RCC 7860 (cell line): ENCODE data around the gene SNRPF.
A peak's percentile ranks its signal among the peaks of the same experiment; 100 is the strongest.

Source experiments
- DNase-seq: peaks from one replicate; pipeline ENCODE4 v3.0.0-alpha.2; 2015; ENCODE audit warnings: low spot score
- FAIRE-seq: peaks from 2 replicates; lab custom pipeline; 2012; peaks lifted over from hg19 to GRCh38; lab: Jason Lieb, UNC

The SNRPF gene

DNA sequence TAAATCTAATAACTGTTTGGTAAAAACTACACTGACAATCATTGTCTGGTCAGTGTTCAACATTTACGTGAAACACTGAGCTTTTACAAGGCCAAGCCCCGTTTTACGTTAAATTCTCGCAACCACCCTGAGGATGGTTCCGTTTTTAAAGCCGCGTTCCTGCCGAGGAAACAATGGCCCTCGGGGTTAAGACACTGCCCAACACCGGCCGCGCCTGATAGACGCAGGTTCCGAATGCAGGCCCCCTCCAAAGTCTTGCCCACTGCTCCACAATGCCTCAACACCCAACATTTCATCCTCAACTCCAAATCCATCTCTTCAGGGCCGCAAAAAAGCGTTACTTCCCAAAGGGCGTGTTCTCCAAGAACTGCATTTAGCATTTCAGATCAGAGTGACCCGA, 953 bp upstream of the SNRPF start:
- FAIRE-seq: no peak
- no peak for DNase-seq

DNA sequence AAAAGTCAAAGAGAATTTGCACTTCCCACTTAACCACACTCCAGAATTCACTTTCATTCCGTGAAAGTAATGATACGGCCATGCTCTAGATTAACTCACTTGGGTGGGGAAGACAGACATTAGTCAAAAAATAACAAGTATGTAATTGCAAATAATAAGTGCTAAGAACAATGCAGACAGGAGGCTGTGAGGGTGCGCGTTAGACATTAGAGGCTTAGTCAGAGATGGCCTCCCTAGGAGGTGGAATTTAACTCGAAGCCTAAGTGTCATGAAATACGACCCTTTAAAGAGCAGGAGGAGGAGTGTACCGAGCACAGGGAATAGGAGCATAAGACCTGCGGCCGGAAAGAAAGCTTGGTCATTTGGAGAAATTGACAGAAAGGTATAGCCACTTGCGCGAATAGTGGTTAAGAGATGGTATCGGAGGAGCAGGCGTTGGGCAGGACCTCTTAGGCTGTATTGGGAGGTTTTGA, 628 bp downstream of the SNRPF start:
- no peak for FAIRE-seq
- DNase-seq: peak; percentile 8

DNA sequence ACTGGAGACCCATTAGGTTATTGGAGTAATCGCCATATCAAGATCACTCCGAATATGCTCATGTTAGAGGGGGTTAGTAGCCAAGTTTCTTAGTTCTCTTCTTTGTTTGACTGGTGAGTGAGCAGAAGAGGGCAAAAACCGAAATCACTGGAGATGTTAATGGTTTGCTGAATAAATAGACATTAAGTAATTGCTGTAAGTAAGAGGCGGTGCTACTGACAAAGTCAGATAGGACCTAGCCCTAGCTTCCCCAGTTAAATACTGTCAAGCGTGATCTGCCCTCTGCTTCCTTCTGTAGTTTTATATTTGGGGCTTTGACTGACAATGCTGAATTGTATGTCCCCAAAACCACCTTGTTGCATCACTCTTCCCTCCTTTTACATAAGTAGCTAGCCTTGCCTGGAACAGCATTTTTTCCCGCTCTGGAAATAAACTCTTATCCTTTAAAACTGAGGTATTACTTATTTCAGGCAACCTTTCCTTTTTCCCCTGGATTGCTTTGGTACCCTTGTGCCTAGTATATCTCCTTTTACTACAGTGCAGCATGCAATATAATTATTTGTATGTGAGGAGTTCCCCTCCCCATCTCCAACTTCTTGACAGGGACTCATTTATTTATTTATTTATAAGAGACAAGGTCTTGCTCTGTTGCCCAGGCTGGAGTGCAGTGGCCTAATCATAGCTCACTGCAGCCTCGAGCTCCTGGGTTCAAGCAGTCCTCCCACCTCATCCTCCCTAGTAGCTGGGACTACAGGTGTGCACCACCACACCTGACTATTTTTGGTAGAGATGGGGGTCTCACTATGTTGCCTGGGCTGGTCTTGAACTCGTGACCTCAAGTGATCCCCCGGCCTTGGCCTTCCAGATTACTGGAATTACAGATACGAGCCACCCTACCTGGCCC, 1.4 kb downstream of the SNRPF start:
- FAIRE-seq (no peak), DNase-seq (no peak)

DNA sequence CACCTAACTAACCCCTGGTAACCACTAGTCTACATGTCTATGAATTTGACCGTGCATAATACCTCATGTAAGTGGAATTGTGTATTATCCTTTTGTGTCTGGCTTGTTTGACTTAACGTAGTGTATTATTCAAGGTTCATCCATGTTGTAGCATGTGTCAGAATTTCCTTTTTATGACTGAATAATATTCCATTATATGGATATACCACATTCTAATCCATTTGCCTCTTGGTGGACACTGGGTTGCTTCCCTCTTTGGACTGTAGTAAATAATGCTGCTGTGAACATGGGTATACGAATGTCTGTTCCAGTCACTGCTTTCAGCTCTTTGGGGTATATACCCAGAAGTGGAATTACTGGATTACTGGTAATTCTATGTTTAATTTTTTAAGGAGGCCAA, 3.3 kb downstream of the SNRPF start:
- no peak for FAIRE-seq
- DNase-seq: no peak

DNA sequence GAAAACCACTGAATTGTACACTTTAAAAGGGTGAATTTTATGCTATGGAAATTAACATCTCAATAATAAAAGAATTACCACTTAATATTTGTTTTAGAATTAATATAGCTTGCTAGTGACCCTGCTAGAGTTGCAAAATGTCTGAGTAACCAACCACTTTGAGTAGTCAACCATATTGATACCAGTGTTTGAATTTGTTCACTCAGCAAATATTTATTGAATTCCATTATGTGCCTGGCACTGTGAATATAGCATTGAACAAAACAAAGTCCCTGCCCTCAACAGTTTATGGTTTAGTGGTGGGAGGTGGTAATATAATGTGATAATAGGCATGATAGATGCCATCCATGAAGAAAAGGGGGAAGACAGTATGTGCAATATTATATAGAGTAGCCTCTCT, 4.6 kb downstream of the SNRPF start:
- FAIRE-seq (no peak), DNase-seq (no peak)

DNA sequence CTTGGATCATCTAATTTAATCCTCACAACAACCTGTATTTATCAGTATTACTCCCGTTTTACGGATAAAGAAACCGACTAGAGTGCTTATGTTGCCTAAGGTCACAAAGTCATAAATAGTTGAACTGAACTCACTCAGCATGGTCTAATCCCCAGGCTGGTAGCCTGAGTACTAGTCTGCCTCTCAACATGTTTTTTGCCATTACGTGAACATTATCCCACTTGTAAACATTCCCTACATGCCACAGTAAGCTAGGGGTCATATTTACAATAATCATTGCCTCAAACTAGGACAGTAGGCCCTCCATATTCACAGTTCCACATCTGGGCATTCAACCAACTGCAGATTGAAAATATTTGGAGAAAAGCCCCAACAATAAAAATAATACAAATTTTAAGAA, 12.1 kb downstream of the SNRPF start:
- no peak for DNase-seq
- FAIRE-seq: no peak

DNA sequence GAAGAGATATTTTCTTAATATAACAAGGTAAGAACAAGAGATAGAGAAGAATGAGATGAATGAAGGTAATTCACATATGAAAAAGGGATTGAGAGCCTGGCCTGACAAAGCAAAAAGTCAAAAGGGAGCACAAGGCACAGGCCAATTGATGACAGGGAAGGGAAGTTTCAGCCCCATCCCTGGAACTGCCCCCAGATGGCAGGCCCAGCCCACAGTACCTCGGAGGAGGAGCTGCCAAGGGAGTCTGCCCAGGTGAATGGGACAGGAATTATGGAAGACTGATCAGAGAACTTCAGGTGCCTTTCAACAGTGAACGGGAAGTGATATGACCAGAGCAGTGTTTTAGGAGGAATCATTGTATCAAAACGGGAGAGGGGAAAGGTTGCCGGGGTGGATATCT, 15.7 kb downstream of the SNRPF start:
- FAIRE-seq (no peak), DNase-seq (no peak)

DNA sequence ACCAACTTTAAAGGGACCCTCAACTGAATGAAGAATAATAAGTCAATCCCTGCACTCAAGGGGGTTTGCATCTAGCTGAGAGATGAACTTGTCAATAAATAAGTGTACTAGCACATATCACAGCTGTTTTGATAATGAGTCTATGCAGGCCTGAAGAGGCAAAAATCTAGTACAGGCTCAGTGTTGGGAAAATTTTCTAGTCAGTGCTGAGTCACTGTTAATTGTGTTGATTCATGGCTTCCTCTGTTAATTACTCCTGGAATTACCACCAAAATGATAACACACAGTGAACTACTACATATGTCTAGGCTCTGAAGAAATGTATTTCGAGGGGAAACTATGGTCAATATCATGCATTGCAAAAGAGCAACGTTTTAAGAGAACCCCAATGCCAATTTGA, 18.9 kb downstream of the SNRPF start:
- no peak for FAIRE-seq
- DNase-seq: no peak

DNA sequence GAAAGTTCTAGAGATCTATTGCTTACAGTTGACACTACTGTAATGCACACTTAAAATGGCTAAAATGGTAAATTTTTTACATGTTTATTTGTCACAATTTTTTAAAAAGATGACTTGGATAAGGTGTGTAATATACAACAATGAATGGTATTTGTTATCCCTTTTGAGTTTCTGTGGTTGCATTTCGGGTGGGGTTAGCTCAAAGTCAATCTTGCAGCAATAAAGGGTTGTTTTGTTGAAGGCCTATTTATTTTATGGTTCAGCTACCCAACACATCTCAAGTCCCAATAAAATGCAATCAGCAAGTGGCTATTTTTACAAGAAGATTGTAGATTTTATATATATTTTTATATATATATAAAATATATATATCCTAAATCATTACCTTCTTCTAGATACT, 22.1 kb downstream of the SNRPF start:
- DNase-seq: no peak
- FAIRE-seq: no peak

DNA sequence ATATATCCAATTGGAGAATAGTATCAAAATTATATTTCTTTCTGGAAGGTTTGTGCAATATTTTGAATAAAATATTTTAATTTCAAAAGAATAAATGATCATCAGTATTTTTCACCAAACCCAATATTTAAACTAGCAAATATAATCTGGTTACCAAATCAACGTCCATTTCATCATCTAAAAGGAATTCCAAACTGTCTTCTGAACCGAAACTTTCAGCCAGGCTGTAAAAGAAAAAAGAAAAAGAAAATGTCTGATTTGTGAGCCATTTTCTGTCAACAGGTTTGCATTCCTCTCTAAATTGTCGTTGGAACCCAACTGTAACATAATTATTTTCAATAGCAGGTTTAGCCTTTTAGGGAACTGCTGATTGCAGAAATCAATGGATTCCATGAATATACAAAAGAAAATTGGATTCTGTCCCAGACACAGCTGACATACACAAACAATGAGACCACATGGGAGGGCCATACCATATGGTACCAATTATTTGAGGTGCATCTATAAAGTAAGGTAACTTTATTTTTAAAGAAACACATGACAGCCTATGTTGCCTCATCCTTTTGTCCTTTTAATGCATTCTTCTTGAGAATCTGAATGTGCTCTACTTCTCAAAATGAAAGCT, 22.7 kb downstream of the SNRPF start:
- DNase-seq: no peak
- no peak for FAIRE-seq

DNA sequence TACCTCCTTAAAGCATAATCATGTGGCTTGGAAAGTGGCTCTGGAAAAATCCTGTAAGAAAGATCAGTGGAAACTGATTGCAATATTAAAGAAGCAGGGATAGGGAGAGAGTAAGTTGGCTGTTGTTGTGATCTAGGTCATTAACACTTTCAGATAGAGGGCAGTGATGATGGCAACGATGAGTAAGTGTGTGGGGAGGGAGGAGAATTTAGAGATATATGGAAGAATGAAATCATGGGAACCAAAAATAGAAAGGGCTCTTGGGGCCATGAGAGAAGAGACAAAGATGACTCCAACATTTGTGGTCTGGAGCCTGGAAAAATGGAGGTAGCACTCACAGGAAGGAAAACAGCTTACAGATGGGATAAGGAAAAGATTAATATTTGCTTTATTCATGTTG, 23.3 kb downstream of the SNRPF start:
- FAIRE-seq: no peak

DNA sequence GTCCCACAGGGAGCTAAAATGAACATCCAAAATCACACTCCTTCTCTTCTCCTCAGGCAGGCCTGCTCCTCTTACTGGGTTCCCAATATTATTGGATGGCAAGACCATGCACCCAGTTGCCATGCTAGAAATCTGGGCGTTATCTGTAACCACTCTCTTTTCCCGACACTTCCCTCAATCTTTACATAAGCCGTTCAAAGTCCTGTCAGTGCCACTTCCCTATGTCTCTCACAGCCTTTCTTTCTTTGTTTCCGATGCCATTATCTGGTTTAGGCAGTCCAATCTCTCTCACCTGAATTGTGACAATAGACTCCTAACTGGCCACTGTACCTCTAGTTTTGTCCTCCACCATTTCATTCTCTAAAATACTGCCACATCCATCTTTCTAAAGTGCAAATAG, 24.1 kb downstream of the SNRPF start:
- no peak for FAIRE-seq
- DNase-seq: no peak

More for the DNA sequence above, 23.3 kb downstream of the SNRPF start:
- DNase-seq: no peak

DNA sequence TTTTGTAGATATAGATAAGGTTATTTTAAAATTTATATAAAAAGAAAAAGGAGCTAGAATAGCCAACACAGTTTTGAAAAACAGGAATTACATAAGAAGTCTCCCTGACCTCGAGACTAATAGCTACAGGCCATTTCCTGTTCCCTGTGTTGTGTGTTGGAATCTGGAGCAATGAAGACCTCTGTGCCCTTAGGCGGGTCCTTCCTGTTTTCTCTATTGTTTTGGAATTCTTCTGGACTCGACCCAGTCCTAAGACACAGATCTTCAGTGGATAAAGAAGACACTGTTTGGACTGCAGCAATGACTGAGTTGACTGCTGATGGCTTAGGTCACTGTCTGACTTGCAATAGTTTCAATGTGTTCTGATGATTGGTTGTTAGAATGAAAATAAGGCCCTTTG, 26.2 kb downstream of the SNRPF start:
- FAIRE-seq (no peak), DNase-seq (no peak)

DNA sequence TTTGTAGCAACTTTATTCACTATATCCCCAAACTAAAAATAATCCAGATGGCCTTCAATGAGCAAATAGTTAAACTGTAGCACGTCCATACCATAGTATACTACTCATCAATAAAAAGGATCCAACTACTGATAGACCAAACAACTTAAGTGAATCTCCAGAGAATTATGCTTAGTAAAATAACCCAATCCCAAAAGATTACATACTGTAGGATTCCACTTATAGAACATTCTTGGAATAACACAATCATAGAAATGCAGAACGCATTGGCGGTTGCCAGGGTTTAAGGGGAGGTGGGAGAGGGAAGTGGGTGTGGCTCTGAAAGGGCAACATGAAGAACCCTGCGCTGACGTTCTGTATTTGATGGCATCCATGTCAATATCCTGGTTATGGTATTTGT, 28.6 kb downstream of the SNRPF start:
- no peak for DNase-seq
- no peak for FAIRE-seq

DNA sequence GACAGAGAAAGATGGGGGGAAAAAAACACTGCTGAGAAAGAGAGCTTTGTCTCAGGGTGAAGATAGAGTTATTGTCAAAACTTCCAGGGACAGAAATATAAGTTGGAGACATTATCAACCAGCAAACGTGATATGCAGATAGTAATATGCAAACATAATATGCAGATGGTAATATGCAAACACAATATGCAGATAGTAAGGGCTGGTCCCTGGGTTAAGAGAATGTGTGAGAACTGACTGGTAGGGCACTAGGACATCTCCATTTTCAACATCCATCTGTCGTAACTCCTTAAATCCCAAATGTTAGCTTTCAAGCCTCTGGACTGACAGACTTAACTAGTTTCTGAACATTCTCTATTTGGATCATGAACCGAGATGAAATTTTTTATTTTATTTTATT, 32.2 kb downstream of the SNRPF start:
- FAIRE-seq (no peak), DNase-seq (no peak)

DNA sequence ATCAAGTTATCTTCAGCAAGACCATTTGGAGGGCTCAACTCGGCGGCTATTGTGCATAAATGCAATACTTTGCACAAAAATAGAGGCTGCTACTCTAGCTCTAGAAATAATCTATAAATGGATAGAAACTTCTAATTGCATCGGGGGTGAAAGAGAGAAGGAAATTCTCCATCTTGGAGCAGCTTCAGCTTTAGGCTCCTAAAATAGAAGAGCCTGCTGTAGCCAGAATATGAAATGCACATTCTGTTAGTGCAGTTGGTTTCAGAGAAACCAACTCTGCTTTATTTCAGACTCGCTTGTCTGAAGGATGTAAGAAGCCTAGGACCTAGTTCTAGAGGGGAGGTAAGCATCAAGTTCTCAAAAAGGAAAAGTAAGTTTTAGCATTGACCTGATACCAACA, 38.1 kb downstream of the SNRPF start:
- DNase-seq: no peak
- no peak for FAIRE-seq

DNA sequence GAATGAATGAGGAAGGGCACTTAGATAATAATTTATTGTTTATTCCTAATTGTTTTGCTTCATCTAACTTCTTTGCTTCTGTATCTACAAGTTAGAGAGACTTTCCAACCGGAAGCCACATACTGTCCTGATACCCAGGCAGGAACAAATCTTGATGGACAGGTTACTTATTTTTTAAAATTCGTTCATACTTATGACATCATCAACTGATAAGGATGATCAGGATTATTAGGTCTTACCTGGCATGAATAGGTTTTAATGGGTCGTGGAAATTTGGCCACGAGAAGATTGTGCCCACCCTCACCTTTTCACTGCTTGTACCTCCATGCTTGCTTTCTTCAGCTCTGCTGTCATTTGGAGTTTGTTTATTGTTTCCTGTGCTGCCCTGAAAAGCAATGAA, 39.3 kb downstream of the SNRPF start:
- no peak for DNase-seq
- FAIRE-seq: no peak

DNA sequence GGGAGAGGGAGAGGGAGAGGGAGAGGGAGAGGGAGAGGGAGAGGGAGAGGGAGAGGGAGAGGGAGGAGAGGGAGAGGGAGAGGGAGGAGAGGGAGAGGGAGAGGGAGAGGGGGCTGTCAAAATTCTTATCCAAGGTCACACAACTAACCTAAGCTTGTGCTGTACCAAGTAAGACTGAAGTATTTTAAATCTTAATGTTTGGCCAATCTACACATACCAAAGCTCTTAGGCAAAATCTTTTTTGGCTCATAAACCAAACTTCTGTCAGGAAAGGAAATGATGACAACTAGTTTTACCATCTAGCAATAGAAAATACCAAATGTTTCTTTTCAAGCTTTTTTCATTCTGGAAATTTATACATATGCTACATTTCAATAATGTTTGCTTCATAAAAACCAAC, 49.8 kb downstream of the SNRPF start:
- DNase-seq: no peak
- FAIRE-seq: no peak

DNA sequence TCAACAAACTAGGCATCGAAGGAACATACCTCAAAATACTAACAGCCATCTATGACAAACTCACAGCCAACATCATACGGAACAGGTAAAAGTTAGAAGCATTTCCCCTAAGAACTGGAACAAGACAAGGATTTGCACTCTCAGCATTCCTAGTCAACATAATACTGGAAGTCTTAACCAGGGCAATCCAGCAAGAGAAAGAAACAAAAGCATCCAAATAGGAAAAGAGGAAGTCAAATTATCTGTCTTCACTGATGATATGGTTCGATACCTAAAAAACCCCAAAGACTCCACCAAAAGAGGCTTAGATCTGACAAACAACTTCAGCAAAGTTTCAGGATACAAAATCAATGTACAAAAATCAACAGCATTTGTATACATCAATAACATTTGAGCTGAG, 51.1 kb downstream of the SNRPF start:
- FAIRE-seq (no peak), DNase-seq (no peak)
